VCaP (cell line): ENCODE measurements around the gene TPH2.

Experiments
- H3K27ac ChIP-seq: fragments of 450-650 bp; 2 replicates; pipeline ENCODE4 v1.5.1; 2017
- TF ChIP-seq, protein P1 (sequence below): fragments of 450-650 bp; conservative IDR thresholded peaks from 2 replicates; pipeline ENCODE4 v1.5.1; 2017; ENCODE audit warnings: mild to moderate bottlenecking, moderate library complexity

The TPH2 gene

DNA sequence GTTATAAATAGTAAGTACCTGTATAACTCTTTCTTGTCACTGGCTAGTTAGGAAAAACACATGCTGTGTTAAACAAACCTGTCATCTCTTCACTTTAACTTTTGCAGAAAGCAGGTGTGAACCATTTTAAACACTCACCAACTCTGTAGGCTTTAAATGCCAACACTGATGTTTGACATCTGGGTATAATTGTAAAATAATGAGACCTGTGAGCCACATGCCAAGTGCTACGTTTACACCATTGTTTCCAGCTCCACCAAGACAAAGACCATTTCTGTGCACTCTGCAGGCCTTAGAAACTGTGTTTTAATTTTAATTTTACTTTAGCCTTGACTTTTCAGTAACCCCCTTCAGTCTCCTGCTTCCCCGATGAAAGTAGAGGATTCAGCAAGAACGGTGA lies 11.0 kb downstream of the TPH2 start:
- H3K27ac ChIP-seq, result no peak overlapping the region
- TF ChIP-seq, protein P1, sequence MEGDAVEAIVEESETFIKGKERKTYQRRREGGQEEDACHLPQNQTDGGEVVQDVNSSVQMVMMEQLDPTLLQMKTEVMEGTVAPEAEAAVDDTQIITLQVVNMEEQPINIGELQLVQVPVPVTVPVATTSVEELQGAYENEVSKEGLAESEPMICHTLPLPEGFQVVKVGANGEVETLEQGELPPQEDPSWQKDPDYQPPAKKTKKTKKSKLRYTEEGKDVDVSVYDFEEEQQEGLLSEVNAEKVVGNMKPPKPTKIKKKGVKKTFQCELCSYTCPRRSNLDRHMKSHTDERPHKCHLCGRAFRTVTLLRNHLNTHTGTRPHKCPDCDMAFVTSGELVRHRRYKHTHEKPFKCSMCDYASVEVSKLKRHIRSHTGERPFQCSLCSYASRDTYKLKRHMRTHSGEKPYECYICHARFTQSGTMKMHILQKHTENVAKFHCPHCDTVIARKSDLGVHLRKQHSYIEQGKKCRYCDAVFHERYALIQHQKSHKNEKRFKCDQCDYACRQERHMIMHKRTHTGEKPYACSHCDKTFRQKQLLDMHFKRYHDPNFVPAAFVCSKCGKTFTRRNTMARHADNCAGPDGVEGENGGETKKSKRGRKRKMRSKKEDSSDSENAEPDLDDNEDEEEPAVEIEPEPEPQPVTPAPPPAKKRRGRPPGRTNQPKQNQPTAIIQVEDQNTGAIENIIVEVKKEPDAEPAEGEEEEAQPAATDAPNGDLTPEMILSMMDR, result no peak

DNA sequence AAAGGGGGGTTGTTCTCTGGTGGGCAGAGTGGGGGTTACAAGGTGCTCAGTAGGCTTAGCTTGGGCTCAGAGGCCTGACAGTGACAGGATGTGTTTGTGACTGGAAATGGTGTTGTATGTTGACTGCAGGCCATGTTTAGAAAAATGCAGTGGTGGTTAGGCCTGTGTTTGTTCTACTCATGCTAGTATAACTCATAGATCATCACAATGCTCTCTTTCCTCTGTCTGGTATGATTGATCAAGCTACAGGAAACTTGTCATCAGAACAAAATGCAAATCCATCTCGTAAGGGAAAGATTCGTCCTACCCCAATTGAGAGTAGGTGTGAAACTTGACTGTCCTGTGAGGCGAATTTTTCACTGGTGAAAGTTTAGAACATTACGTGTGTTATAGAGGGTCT lies 11.8 kb downstream of the TPH2 start:
- no peak overlapping the region for H3K27ac ChIP-seq

DNA sequence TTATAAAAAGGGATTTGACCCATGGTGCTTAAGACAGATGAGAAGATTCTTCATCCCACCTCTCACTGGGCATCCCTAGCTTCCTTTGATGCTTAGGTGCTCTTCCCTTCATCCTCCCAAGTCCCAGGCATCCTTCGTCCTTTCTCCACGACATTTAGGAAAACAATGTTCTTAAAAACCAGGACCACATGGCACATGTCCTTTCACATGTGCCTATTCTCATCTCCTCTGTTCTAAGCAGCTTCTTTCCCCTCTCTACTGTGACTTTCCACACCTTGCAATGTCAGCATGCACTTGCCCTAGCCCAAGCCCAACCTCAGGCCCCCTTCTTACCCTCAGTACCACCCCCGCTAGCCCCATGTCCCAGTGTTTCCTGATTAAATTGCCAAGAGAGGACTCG lies 12.2 kb downstream of the TPH2 start:
- no peak overlapping the region for H3K27ac ChIP-seq
- TF ChIP-seq, protein P1, result no peak

More for the DNA sequence above, 11.8 kb downstream of the TPH2 start:
- TF ChIP-seq, protein P1, result no peak

DNA sequence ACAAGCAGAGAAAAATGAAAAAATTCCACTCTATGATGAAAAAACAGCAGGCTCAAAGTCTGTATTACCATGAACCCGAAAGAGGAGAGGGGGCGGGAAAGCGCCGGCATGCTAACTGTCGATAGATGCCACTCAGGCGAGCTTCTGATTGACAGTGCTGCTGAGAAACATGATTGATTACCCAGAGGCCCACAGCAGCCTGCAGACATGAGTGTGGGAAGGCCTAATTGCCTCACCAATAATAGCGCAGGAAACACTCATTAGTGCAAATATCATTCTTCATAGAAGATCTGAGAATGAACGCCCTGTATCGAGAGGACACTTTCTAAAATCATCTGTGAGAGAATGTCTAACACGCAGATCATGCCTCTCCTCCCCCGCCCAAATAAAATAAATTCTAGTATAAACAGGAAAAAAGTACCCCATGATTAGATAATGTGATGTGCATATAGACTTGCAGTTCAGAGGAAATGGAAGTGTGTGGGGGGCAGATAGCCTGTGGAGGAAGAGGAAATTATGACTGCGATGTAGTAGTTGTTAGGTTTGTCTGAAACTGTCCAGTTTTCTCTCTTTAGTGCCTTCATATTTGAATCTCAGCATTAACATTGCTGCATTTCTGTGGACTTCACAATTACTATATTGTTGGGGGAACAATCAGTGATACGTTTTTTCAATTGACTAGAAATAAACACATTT lies 15.6 kb downstream of the TPH2 start:
- no peak overlapping the region for H3K27ac ChIP-seq
- TF ChIP-seq, protein P1, result no peak

DNA sequence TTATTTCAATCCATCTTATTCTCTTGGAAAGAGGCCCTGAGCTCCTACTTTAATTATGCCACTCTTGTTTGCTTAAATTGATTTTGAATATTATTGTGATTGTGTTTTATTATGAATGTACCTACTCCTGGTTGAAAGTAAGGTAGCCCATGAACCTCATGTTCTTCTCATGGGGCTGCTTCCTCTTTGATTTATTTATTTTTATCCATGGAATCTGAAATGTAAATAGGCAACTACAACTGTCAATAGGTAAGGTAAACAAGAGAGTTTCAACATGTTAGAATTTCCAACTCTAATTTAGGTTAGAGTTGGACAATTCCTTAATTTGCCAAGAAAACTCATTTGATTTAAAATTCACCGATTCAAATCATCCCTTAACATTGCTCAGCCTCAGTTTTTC lies 16.2 kb downstream of the TPH2 start:
- TF ChIP-seq, protein P1, result no peak
- H3K27ac ChIP-seq, result no peak overlapping the region

DNA sequence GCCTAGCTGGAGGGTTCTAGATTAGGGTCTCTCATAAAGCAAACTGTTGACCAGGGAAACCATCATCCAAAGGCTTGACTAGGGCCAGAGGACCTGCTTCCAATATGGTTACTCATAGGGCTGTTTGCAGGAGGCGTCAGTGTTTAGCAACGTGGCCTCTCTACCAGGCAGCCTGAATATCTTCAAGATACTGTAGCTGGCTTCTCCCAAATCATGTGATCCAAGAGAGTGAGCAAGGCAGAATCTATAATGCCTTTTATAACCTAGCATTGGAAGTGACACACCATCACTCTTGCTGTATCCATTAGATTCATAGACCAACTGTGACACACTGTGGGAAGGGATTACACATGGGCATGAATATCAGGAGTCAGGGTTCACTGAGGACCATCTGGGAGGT lies 17.3 kb downstream of the TPH2 start:
- TF ChIP-seq, protein P1, result no peak

DNA sequence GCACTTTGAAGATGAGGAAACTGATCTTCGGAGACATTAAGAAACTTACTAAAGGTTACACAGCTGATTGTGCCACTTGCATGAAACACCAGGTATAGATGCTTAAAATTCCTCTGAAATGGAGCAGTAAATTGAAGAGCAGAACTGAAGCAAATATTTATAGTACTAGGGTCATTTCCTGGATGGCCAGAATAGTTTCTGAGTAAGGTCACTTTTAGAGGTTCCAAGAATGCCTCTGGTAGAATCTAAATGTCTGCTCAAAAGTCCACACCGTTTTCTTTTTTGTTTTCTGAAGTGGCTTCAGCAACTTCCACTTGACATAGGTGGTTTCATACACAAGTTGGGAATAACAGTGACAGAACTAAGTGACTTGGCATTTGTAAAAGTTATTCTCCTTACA lies 19.4 kb downstream of the TPH2 start:
- TF ChIP-seq, protein P1, result no peak
- peak overlapping the region; percentile 40 for H3K27ac ChIP-seq

More for the DNA sequence above, 17.3 kb downstream of the TPH2 start:
- H3K27ac ChIP-seq, result no peak overlapping the region
